H9 (cell line): Measurements from ENCODE around the gene KRT77. TPM values are rescaled to one million over a fixed set of nuclear protein-coding genes. Genes with fewer than 3 reads are reported as not detected.

Experiments
- DNase-seq: peaks from one replicate; pipeline ENCODE4 v3.0.0-alpha.2; 2017
- H2AFZ ChIP-seq: one replicate; pipeline ENCODE4 v1.6.1; 2013; ENCODE audit warnings: mild to moderate bottlenecking, low read length, control low read depth, moderate library complexity
- H2AK5ac ChIP-seq: 2 replicates; pipeline ENCODE4 v1.6.1; 2013; ENCODE audit warnings: low read length, control low read depth, mixed read lengths; ENCODE audit not compliant: insufficient read length
- H2BK120ac ChIP-seq: one replicate; pipeline ENCODE4 v1.6.1; 2013; ENCODE audit warnings: low read depth, mild to moderate bottlenecking, low read length, control low read depth, inconsistent platforms; ENCODE audit not compliant: poor library complexity, severe bottlenecking
- H2BK12ac ChIP-seq: 2 replicates; pipeline ENCODE4 v1.6.1; 2013; ENCODE audit warnings: low read length, control low read depth, mixed read lengths, low read depth; ENCODE audit not compliant: insufficient read length
- H2BK15ac ChIP-seq: 2 replicates; pipeline ENCODE4 v1.6.1; 2013; ENCODE audit warnings: low read depth, low read length, control low read depth
- H2BK20ac ChIP-seq: one replicate; pipeline ENCODE4 v1.6.1; 2013; ENCODE audit warnings: low read depth, mild to moderate bottlenecking, low read length, control low read depth, inconsistent platforms; ENCODE audit not compliant: poor library complexity, severe bottlenecking
- H2BK5ac ChIP-seq: 2 replicates; pipeline ENCODE4 v1.6.1; 2013; ENCODE audit warnings: low read length, control low read depth, mixed read lengths; ENCODE audit not compliant: insufficient read length
- H3K14ac ChIP-seq: 2 replicates; pipeline ENCODE4 v1.6.1; 2013; ENCODE audit warnings: low read length, control low read depth; ENCODE audit not compliant: insufficient read depth
- H3K18ac ChIP-seq: 2 replicates; pipeline ENCODE4 v1.6.1; 2013; ENCODE audit warnings: low read depth, mild to moderate bottlenecking, mixed read lengths, low read length, control low read depth; ENCODE audit not compliant: insufficient read length
- H3K23ac ChIP-seq: 2 replicates; pipeline ENCODE4 v1.6.1; 2013; ENCODE audit warnings: low read length, control low read depth, mixed read lengths, low read depth; ENCODE audit not compliant: insufficient read length
- H3K23me2 ChIP-seq: 2 replicates; pipeline ENCODE4 v1.6.1; 2013; ENCODE audit warnings: low read depth, mild to moderate bottlenecking, mixed read lengths, low read length, control low read depth; ENCODE audit not compliant: insufficient read length, poor library complexity, severe bottlenecking
- H3K27ac ChIP-seq: 2 replicates; pipeline ENCODE4 v1.5.1; 2013; ENCODE audit warnings: low read length, control low read depth, mixed read lengths, low read depth; ENCODE audit not compliant: insufficient read length
- H3K27me3 ChIP-seq: 2 replicates; pipeline ENCODE4 v1.6.1; 2013; ENCODE audit warnings: low read length, control low read depth, inconsistent platforms; ENCODE audit not compliant: insufficient read depth
- H3K4ac ChIP-seq: 2 replicates; pipeline ENCODE4 v1.6.1; 2013; ENCODE audit warnings: low read depth, mild to moderate bottlenecking, control low read depth, inconsistent platforms, low read length, moderate library complexity
- H3K4me1 ChIP-seq: 2 replicates; pipeline ENCODE4 v1.6.1; 2013; ENCODE audit warnings: low read length, control low read depth, inconsistent platforms; ENCODE audit not compliant: insufficient read depth
- H3K4me2 ChIP-seq: 2 replicates; pipeline ENCODE4 v1.6.1; 2013; ENCODE audit warnings: low read length, control low read depth, mixed read lengths; ENCODE audit not compliant: insufficient read length, insufficient read depth
- H3K56ac ChIP-seq: 2 replicates; pipeline ENCODE4 v1.6.1; 2013; ENCODE audit warnings: low read depth, mild to moderate bottlenecking, mixed read lengths, low read length, control low read depth; ENCODE audit not compliant: insufficient read length
- H3K79me1 ChIP-seq: 2 replicates; pipeline ENCODE4 v1.6.1; 2013; ENCODE audit warnings: low read depth, mild to moderate bottlenecking, moderate library complexity, low read length, control low read depth, inconsistent platforms; ENCODE audit not compliant: insufficient read depth, poor library complexity, severe bottlenecking
- H3K79me2 ChIP-seq: 2 replicates; pipeline ENCODE4 v1.6.1; 2013; ENCODE audit warnings: low read length, control low read depth, inconsistent platforms; ENCODE audit not compliant: insufficient read depth
- H3K9ac ChIP-seq: 2 replicates; pipeline ENCODE4 v1.6.1; 2013; ENCODE audit warnings: low read length, control low read depth, mixed read lengths; ENCODE audit not compliant: insufficient read length; ENCODE audit errors: extremely low read depth
- H3K9me3 ChIP-seq: one replicate; pipeline ENCODE4 v1.6.1; 2013; ENCODE audit warnings: low read depth, low read length, inconsistent platforms; ENCODE audit not compliant: control insufficient read depth
- H3T11ph ChIP-seq: one replicate; pipeline ENCODE4 v1.6.1; 2013; ENCODE audit warnings: mild to moderate bottlenecking, low read length, control low read depth, inconsistent platforms
- H4K20me1 ChIP-seq: one replicate; pipeline ENCODE4 v1.6.1; 2013; ENCODE audit not compliant: control insufficient read depth, insufficient read length, insufficient read depth
- H4K5ac ChIP-seq: 2 replicates; pipeline ENCODE4 v1.6.1; 2013; ENCODE audit warnings: low read depth, mild to moderate bottlenecking, mixed read lengths, low read length, control low read depth; ENCODE audit not compliant: insufficient read length
- H4K8ac ChIP-seq: replicated peaks from 2 replicates; pipeline ENCODE4 v1.6.1; 2013; ENCODE audit warnings: low read length, control low read depth, mixed read lengths, low read depth; ENCODE audit not compliant: insufficient read length
- H4K91ac ChIP-seq: 2 replicates; pipeline ENCODE4 v1.6.1; 2013; ENCODE audit warnings: low read depth, mild to moderate bottlenecking, moderate library complexity, mixed read lengths, low read length, control low read depth; ENCODE audit not compliant: insufficient read length
- H3K27ac Mint-ChIP-seq, 3 experiments: 2 replicates in 2 of 3; 3 replicates in 1 of 3; pipeline ENCODE4 v1.8.0; 2020 to 2021; ENCODE audit warnings: mixed read lengths in 3 of 3, mild to moderate bottlenecking in 1 of 3, moderate library complexity in 1 of 3
- H3K27me3 Mint-ChIP-seq: 2 replicates; pipeline ENCODE4 v1.8.0; 2021; ENCODE audit warnings: low read depth, mild to moderate bottlenecking, moderate library complexity, mixed read lengths
- H3K36me3 Mint-ChIP-seq, 3 experiments: 2 replicates in 2 of 3; 3 replicates in 1 of 3; pipeline ENCODE4 v1.8.0; 2020 to 2021; ENCODE audit warnings: low read depth in 3 of 3, mixed read lengths in 3 of 3; ENCODE audit not compliant: insufficient read depth in 1 of 3
- H3K4me1 Mint-ChIP-seq, 2 experiments: 2 replicates each; pipeline ENCODE4 v1.8.0; 2020; ENCODE audit warnings: mixed read lengths in 2 of 2
- H3K4me3 Mint-ChIP-seq, 2 experiments: 2 replicates in 1 of 2; 3 replicates in 1 of 2; pipeline ENCODE4 v1.8.0; 2020 to 2021; ENCODE audit warnings: mild to moderate bottlenecking in 2 of 2, mixed read lengths in 2 of 2, moderate library complexity in 1 of 2
- H3K9me3 Mint-ChIP-seq, 2 experiments: 2 replicates in 1 of 2; 3 replicates in 1 of 2; pipeline ENCODE4 v1.8.0; 2020; ENCODE audit warnings: mild to moderate bottlenecking in 2 of 2, mixed read lengths in 2 of 2, moderate library complexity in 1 of 2
- CTCF ChIP-seq: fragments of 200-600 bp; sonication (generic); conservative IDR thresholded peaks from 3 replicates; pipeline ENCODE4 v1.8.0; 2021; ENCODE audit warnings: antibody characterized with exemption, mild to moderate bottlenecking
- WGBS: extraction: QIAGEN DNeasy Blood & Tissue Kit; methylation state at CpG from one replicate; pipeline ENCODE4 v1.1.7; 2013; ENCODE audit warnings: missing lambda C conversion rate, low lambda C conversion rate, mixed read lengths; ENCODE audit not compliant: insufficient read length; ENCODE audit errors: extremely low coverage; 5-methylcytosine and 5-hydroxymethylcytosine counted together
- total RNA-seq: library from RNA; stranded (reverse); gene quantifications from 2 replicates; pipeline ENCODE4 v1.2.1, GENCODE V29; 2021

Gene KRT77
- total RNA-seq, 1 experiment from 2014 or later: not detected

- H3K27me3 Mint-ChIP-seq: peaks cover 73% of the 10 kb centered on the region
- Histone ChIP-seq H3K79me2 (no peaks in the 10 kb centered on the region), H2BK5ac (no peak overlapping the region), H4K20me1 (peaks cover 2% of the 10 kb centered on the region), H2BK15ac (no peak overlapping the region), H3K18ac (no peak overlapping the region), H3K27ac (no peak overlapping the region), H2AK5ac (no peak overlapping the region), H4K8ac (no peak overlapping the region), H2AFZ (peak overlapping the region; percentile 41), H4K91ac (no peak overlapping the region), H3K4me2 (peak overlapping the region; percentile 5), H3K79me1 (no peaks in the 10 kb centered on the region), H2BK120ac (no peak overlapping the region), H3T11ph (no peak overlapping the region), H3K4me1 (peaks cover 3% of the 10 kb centered on the region; the same call in 1 of the 2 replicates), H3K56ac (no peak overlapping the region), H3K14ac (peak overlapping the region; percentile 26), H3K27me3 (no peaks in the 10 kb centered on the region; the same call in 1 of the 2 replicates), H2BK12ac (no peak overlapping the region), H3K23ac (no peak overlapping the region), H3K23me2 (peaks cover 9% of the 10 kb centered on the region), H4K5ac (no peak overlapping the region), H3K9ac (no peak overlapping the region), H3K4ac (no peak overlapping the region), H2BK20ac (no peak overlapping the region), H3K9me3 (no peaks in the 10 kb centered on the region)
- DNase-seq: peak; percentile 54
- WGBS: no CpG with 5 or more reads among the region's 45 CpGs
- no peaks in the 10 kb centered on the region for H3K9me3 Mint-ChIP-seq
- H3K4me3 Mint-ChIP-seq: peak overlapping the region; percentile 65 to 74
- H3K36me3 Mint-ChIP-seq: no peaks in the 10 kb centered on the region
- no peak for TF ChIP-seq CTCF
- H3K4me1 Mint-ChIP-seq: peaks cover 10 to 16% of the 10 kb centered on the region in 2 experiments
- H3K27ac Mint-ChIP-seq: peak overlapping the region in 1 of 3 experiments; percentile 29; a peak in 1 of 7 replicates
These were observed 12.1 kb downstream of the KRT77 start for GRCh38 chr12:52691076-52691840.
